Cardiac ventricle fibroblast (primary cell): ENCODE results near the gene ZNF10. TPM values are rescaled to one million over a fixed set of nuclear protein-coding genes. Genes with fewer than 3 reads are reported as not detected.

ENCODE experiments used
- total RNA-seq: library from RNA; depleted of rRNA; stranded (reverse); fragments of >200 nt; gene quantifications from 2 replicates; pipeline ENCODE4 v1.2.3, GENCODE V29; 2015

The ZNF10 gene
- 8.0 and 9.4 TPM in 2 replicates for total RNA-seq

DNA sequence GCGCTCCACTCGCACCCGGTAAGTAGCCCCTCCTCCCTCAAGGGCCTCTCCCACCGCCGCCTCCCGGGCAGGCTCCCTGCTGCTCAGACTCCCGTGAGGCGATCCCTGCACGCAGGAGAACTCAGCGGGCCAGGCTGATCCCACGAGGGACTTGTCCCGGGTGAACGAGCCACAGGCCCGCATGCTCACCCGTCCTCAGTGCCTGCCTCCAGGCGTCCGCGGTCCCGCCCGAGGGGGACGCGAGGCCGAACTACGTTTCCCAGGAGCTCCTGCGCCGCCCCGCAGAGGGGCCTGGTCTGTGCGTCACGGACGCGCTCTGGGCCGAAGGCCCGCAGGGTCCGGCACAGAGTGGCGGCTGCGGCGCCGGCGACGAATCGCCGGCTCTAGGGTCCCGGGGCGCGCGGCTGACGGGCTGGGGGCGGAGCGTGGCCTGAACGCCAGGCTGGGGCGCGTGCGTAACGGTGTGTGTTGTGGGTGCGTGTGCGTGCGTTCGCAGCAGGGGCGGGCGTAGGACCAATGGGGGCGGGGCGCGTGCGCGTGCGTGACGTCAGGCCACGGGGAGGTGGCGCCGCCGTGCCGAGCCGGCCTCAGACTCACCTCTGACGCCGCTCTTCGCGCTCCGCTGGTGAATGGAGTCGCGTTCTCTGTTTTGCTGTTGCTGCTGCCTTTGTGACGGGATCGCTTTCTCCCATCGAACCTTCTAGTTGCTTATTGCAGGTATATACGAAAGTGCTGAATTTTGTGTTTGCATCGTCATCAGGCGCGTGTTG, at the start of gene ZNF10, which contains the start of gene ZNF891:
ZNF10 (plus strand) TSS at position 590 of the 770 bp plus-strand sequence. CDS start 13,866 bp downstream, outside the sequence.
ZNF891 (minus strand) TSS at position 237 of the 770 bp plus-strand sequence. CDS start 8,356 bp downstream, outside the sequence.

GRCh38 chr12:133181238-133181959, 51.0 kb downstream of the ZNF10 start, which contains the start of gene ZNF268:
TSS of gene ZNF268 (plus strand) at chr12:133181495. CDS start at chr12:133181998, 503 bp downstream.

Other genes starting within 250 kb of the ZNF10 start
- 19.7 and 22.3 TPM in 2 replicates for gene CHFR, start 243.0 kb upstream of the ZNF10 start, total RNA-seq
- gene ZNF605, start 174.3 kb upstream of the ZNF10 start, total RNA-seq, result 6.9 and 14.0 TPM in 2 replicates
- gene ZNF26, start 144.3 kb upstream of the ZNF10 start, total RNA-seq, result 5.8 and 9.6 TPM in 2 replicates
- 11.6 and 14.4 TPM in 2 replicates for gene ZNF84, start 93.1 kb upstream of the ZNF10 start, total RNA-seq
- 12.8 and 15.9 TPM in 2 replicates for gene ZNF140, start 49.7 kb upstream of the ZNF10 start, total RNA-seq
- gene ZNF891, start 353 bp upstream of the ZNF10 start, total RNA-seq, result 1.00 and 1.2 TPM in 2 replicates
- gene ZNF268, start 50.9 kb downstream of the ZNF10 start, total RNA-seq, result 13.8 and 24.8 TPM in 2 replicates
- not detected in 2 replicates for gene ANHX, start 105.2 kb downstream of the ZNF10 start, total RNA-seq